Measurements from ENCODE around the gene C1orf174. TPM values are rescaled to one million over a fixed set of nuclear protein-coding genes. Genes with fewer than 3 reads are reported as not detected.

The C1orf174 gene
- total and polyA plus RNA-seq, 8 donors, result 6.7 to 11.6 (median 9.2) TPM

- 2 to 3% methylated on average over 13 to 21 of the region's 21 CpGs for WGBS, 2 donors
- Histone ChIP-seq H3K36me3 (no peaks in the 10 kb centered on the region), H3K9me3 (no peaks in the 10 kb centered on the region), H3K27ac (peak overlapping the region; percentile 74 to 86 (median 81)), H3K4me1 (peaks cover 13 to 17% (median 17%) of the 10 kb centered on the region in 3 donors), H3K4me3 (peak overlapping the region; percentile 84 to 97 (median 96)), H3K27me3 (no peaks in the 10 kb centered on the region)
- FAIRE-seq, result no peak
- intact Hi-C loops (cut with DNase I), result no loop called here
- ATAC-seq, result peak; percentile 2 to 5 (median 4)
- no peak for TF ChIP-seq CTCF (IDR thresholded peaks at IDR 0.05)
- DNase-seq, result no peak
These were observed 42.3 kb downstream of the C1orf174 start for GRCh38 chr1:3857791-3858129.

DNA sequence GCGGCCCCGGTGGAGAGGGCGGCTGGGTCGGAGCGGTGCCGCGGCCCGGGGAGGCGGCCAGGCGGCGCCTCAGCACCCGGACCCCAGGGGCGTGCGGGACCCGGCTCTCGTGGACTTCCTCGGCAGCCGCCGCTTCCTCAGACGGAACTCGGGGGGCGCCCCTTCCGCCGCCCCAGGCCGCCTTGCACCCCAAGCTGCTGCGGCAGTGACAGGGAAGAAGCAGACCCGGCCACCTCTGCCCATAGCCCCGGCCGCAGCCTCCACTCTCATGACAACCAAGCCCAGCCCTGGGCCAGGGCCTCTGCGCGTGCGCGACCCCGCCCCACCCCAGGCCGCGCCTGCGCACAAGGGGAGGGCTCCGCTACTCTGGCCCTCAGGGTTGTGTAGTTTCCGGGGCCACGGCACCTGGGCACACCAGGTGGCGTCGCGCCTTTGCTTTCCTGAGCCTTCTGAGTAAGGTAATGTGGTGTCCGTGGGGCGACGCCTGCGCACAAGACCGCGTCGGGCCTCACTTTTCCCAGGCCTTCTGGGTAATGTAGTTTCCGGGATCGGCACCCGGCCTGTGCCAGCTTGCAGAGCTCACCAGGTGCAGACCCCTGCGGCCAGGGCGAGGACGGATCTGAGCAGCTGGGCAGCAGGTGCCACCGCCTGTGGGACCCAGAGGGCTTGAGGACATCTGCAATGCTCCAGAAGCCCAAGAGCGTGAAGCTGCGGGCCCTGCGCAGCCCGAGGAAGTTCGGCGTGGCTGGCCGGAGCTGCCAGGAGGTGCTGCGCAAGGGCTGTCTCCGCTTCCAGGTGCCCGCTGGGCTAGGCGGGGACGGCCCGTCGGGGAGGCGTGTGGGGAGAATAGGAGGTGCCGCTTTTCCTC lies 42.9 kb downstream of the C1orf174 start, which contains the start of the genes CEP104 and DFFB:
Gene CEP104 (minus strand): TSS at position 289 of the 868 bp plus-strand sequence. CDS start 4,804 bp downstream, outside the sequence.
Gene DFFB (plus strand): TSS at position 554 of the 868 bp plus-strand sequence. CDS start 128 bp downstream, at position 682.
- no peaks in the 10 kb centered on the region for H3K36me3 ChIP-seq
- peak; percentile 97 to 100 (median 99) for DNase-seq
- peak within 1 kb of the TSS; percentile 74 to 86 (median 81) for H3K27ac ChIP-seq
- H3K4me1 ChIP-seq, result peaks cover 13 to 17% (median 17%) of the 10 kb centered on the region in 3 donors
- H3K4me3 ChIP-seq, result peak within 1 kb of the TSS; percentile 84 to 97 (median 96)
- 0% methylated on average over 68 to 73 of the region's 73 CpGs for WGBS, 2 donors
- intact Hi-C loops (cut with DNase I), result no loop called here
- no peaks in the 10 kb centered on the region for H3K27me3 ChIP-seq
- peak in 1 of 4 donors; percentile 14 for TF ChIP-seq CTCF (IDR thresholded peaks at IDR 0.05)
- FAIRE-seq, result no peak
- H3K9me3 ChIP-seq, result no peaks in the 10 kb centered on the region
- peak; percentile 95 to 99 (median 96) for ATAC-seq

- FAIRE-seq, result no peak
- H3K27me3 ChIP-seq, result no peaks in the 10 kb centered on the region
These were observed 47.2 kb downstream of the C1orf174 start for GRCh38 chr1:3852711-3853485.

GRCh38 chr1:3852091-3852490 lies 48.0 kb downstream of the C1orf174 start:
- no peak for ATAC-seq
- H3K4me3 ChIP-seq, result no peak overlapping the region
- DNase-seq, result no peak
- peaks cover 0 to 18% (median 6%) of the 10 kb centered on the region in 3 donors for H3K36me3 ChIP-seq
- no peak for TF ChIP-seq CTCF (IDR thresholded peaks at IDR 0.05)
- H3K27ac ChIP-seq, result no peak overlapping the region
- peaks cover 5 to 10% (median 7%) of the 10 kb centered on the region in 3 donors for H3K4me1 ChIP-seq
- no peaks in the 10 kb centered on the region for H3K27me3 ChIP-seq
- intact Hi-C loops (cut with DNase I), result no loop called here
- WGBS, 2 donors, result 80 to 87% methylated on average over 12 of the region's 12 CpGs
- H3K9me3 ChIP-seq, result no peaks in the 10 kb centered on the region
- no peak for FAIRE-seq

More at GRCh38 chr1:3852711-3853485, 47.2 kb downstream of the C1orf174 start:
- H3K36me3 ChIP-seq, result peaks cover 0 to 10% (median 6%) of the 10 kb centered on the region in 3 donors
- no peak for TF ChIP-seq CTCF (IDR thresholded peaks at IDR 0.05)
- ATAC-seq, result no peak
- no peak overlapping the region for H3K27ac ChIP-seq
- H3K9me3 ChIP-seq, result no peaks in the 10 kb centered on the region
- H3K4me3 ChIP-seq, result no peak overlapping the region
- intact Hi-C loops (cut with DNase I), result no loop called here
- H3K4me1 ChIP-seq, result peaks cover 5 to 10% (median 7%) of the 10 kb centered on the region in 3 donors
- WGBS, 2 donors, result 73 to 80% methylated on average over 15 of the region's 15 CpGs
- peak in 1 of 6 donors; percentile 34 for DNase-seq

All from pancreas (tissue), 10 donors.